Peyer's patch (tissue), 4 donors: Measurements from ENCODE around the gene MERTK.
"Not testable (repeated sequence)": the region's sequence is repeated elsewhere in the genome, so short reads cannot be mapped to it uniquely, and the experiment has no call there.

Source experiments
- CTCF ChIP-seq, 6 experiments: fragments of 450-650 bp in 4 of 6; fragments of 200-600 bp in 2 of 6; sonication (generic) in 1 of 6; IDR thresholded peaks; one replicate each; pipeline ENCODE4 v1.5.1; 2017 to 2019; ENCODE audit warnings: antibody characterized with exemption in 6 of 6, mild to moderate bottlenecking in 3 of 6, moderate library complexity in 1 of 6
- POLR2A ChIP-seq, 2 donors: fragments of 450-650 bp; IDR thresholded peaks; one replicate each; pipeline ENCODE4 v1.5.1; 2017; ENCODE audit warnings: antibody characterized with exemption in 2 of 2, mild to moderate bottlenecking in 2 of 2, moderate library complexity in 2 of 2

GRCh38 chr2:111909997-111910396 lies 11.6 kb downstream of the MERTK start:
- TF ChIP-seq CTCF, POLR2A (IDR thresholded peaks at IDR 0.05): not testable (repeated sequence)
